Measurements from ENCODE around the gene IPO11.

- TF ChIP-seq ZNF274 (IDR thresholded peaks at IDR 0.05; ENCODE audit: low read depth, low read length) = no peak
- no peak for TF ChIP-seq SUZ12 (IDR thresholded peaks at IDR 0.05; ENCODE audit: extremely low read depth, insufficient read depth, insufficient read length)
- no peak for TF ChIP-seq YY1 (IDR thresholded peaks at IDR 0.05; ENCODE audit: insufficient read depth, insufficient read length)
Observed at GRCh38 chr5:62645223-62645622, 232.7 kb downstream of the IPO11 start.

Data from NT2/D1 (cell line).